Ovary (tissue), 9 donors: ENCODE data around the gene KLHDC2. TPM values are rescaled to one million over a fixed set of nuclear protein-coding genes. Genes with fewer than 3 reads are reported as not detected.

ENCODE experiments used
- DNase-seq, 5 donors: peaks; one replicate each; pipeline ENCODE4 v3.0.0-alpha.2; 2019 to 2020
- H3K27ac ChIP-seq, 2 donors: fragments of 200-600 bp; one replicate each; pipeline versions ENCODE4 v1.5.1 to v1.8.0; 2019 to 2022
- H3K27me3 ChIP-seq: fragments of 200-600 bp; one replicate; pipeline ENCODE4 v1.8.0; 2022
- H3K36me3 ChIP-seq: fragments of 200-600 bp; sonication (generic); one replicate; pipeline ENCODE4 v1.5.1; 2019
- H3K4me1 ChIP-seq: one replicate; pipeline ENCODE4 v1.8.1; 2013; ENCODE audit warnings: mild to moderate bottlenecking, moderate library complexity; ENCODE audit not compliant: insufficient read depth
- H3K4me3 ChIP-seq: fragments of 200-600 bp; sonication (generic); one replicate; pipeline ENCODE4 v1.5.1; 2017
- H3K9me3 ChIP-seq, 2 donors: fragments of 200-600 bp in 1 of 2; sonication (generic) in 1 of 2; one replicate each; pipeline versions ENCODE4 v1.5.1 to v1.8.1; 2013 to 2019; ENCODE audit warnings: mild to moderate bottlenecking in 1 of 2, moderate library complexity in 1 of 2
- EP300 ChIP-seq: sonication (generic); formaldehyde crosslinking; IDR thresholded peaks from one replicate; pipeline ENCODE4 v1.6.1; 2017; ENCODE audit warnings: antibody characterized with exemption
- POLR2A ChIP-seq: fragments of 450-650 bp; IDR thresholded peaks from one replicate; pipeline ENCODE4 v1.6.1; 2017; ENCODE audit warnings: antibody characterized with exemption, mild to moderate bottlenecking, moderate library complexity
- WGBS, 3 donors: extraction: QIAGEN DNeasy Blood & Tissue Kit in 1 of 3; methylation state at CpG; one replicate each; pipeline versions ENCODE4 v1.1.5 to v1.1.7; 2013 to 2017; 5-methylcytosine and 5-hydroxymethylcytosine counted together
- intact Hi-C, 4 donors: fragments of 100-400 bp; cut with DNase I; formaldehyde crosslinking; loops; one replicate each; pipeline versions ENCODE4 v1.11.0 to v1.15.1; 2022 to 2023
- polyA plus RNA-seq, 2 donors: library from polyadenylated mRNA; stranded (reverse); fragments of 200-250 nt in 1 of 2; fragments of 350-450 nt in 1 of 2; fragmentation: Illumina TruSeq in 1 of 2; extraction: RNeasy Lipid Tissue Mini Kit (QIAGEN cat#74804) in 1 of 2; gene quantifications; one replicate each; pipeline ENCODE4 v1.2.3, GENCODE V29; 2013 to 2014
- total RNA-seq, 7 donors: library from RNA; depleted of rRNA in 2 of 7; stranded (reverse); fragments of >200 nt in 2 of 7; fragmentation: NEBNext Ultra II Directional in 3 of 7; extraction: Animal tissue kit (Norgen Biotek cat#: 25700) in 3 of 7; gene quantifications; one replicate each; pipeline versions ENCODE4 v1.1.0 to v1.2.4, GENCODE V29; 2016 to 2023
- TF ChIP-seq, protein P1 (sequence below), 3 donors: fragments of 450-650 bp in 2 of 3; fragments of 200-600 bp in 1 of 3; IDR thresholded peaks; one replicate each; pipeline versions ENCODE4 v1.5.1 to v1.8.0; 2016 to 2022; ENCODE audit warnings: antibody characterized with exemption in 3 of 3, mild to moderate bottlenecking in 1 of 3
- donor health status: DM: no; HTN: no; CAD: no; lungs with moderate emphysema.
- donor health status: DM: no; HTN: no; CAD: no.
- donor health status: Bipolar disorder and iron deficiency.
- donor health status: DM: yes; HTN: yes; CAD: no.
- donor health status: DM: no; HTN: no; CAD: no.
- donor health status: DM: yes; HTN: yes; CAD: no.

Gene KLHDC2
- total and polyA plus RNA-seq, 9 donors, result 49.4 to 89.7 (median 70.1) TPM

DNA sequence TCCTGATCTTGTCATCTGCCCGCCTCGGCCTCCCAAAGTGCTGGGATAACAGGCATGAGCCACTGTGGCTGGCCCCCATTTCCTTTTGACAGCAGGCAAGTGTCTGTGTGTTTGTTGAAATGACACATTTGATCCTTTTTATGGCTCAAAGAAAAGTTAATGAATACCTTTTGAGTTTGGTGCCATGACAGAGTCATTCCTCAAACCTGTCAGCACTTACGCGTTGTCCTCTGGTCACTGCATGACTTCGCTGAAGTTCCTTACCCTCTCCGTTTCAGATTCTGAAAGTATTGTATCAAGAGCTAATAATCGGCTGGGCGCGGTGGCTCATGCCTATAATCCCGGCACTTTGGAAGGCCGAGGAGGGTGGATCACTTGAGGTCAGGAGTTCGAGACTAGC, 52.2 kb downstream of the KLHDC2 start:
- 96 to 98% (median 97%) methylated on average over 12 of the region's 12 CpGs for WGBS, 3 donors
- Histone ChIP-seq H3K27ac (no peak overlapping the region), H3K36me3 (no peaks in the 10 kb centered on the region), H3K4me3 (no peak overlapping the region), H3K9me3 (no peaks in the 10 kb centered on the region), H3K4me1 (no peaks in the 10 kb centered on the region), H3K27me3 (no peaks in the 10 kb centered on the region)
- no peak for DNase-seq
- intact Hi-C loops, result no loop called here
- TF ChIP-seq, protein P1, sequence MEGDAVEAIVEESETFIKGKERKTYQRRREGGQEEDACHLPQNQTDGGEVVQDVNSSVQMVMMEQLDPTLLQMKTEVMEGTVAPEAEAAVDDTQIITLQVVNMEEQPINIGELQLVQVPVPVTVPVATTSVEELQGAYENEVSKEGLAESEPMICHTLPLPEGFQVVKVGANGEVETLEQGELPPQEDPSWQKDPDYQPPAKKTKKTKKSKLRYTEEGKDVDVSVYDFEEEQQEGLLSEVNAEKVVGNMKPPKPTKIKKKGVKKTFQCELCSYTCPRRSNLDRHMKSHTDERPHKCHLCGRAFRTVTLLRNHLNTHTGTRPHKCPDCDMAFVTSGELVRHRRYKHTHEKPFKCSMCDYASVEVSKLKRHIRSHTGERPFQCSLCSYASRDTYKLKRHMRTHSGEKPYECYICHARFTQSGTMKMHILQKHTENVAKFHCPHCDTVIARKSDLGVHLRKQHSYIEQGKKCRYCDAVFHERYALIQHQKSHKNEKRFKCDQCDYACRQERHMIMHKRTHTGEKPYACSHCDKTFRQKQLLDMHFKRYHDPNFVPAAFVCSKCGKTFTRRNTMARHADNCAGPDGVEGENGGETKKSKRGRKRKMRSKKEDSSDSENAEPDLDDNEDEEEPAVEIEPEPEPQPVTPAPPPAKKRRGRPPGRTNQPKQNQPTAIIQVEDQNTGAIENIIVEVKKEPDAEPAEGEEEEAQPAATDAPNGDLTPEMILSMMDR (IDR thresholded peaks at IDR 0.05), result no peak
- TF ChIP-seq POLR2A (no peak), EP300 (no peak)

DNA sequence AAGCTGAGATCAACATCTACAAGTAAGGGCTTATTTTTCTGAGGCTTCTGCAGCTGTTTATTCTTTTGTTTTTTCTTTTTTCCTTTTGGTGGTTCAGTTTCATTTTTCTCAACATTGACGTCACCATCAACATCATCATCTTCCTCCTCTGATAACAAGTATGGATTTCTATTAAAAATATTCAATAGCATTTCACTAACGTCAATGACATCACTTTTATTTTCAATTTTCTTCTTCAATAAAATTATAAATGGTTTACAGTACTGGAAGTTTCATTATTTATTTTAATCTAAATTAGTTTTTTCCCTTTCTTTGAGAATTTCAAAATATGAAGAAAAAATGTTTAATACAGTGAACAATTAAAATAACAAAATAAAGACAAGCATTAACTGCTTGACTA, 60.7 kb downstream of the KLHDC2 start:
- Histone ChIP-seq H3K36me3 (no peaks in the 10 kb centered on the region), H3K4me1 (no peaks in the 10 kb centered on the region), H3K27ac (no peak overlapping the region), H3K4me3 (no peak overlapping the region), H3K9me3 (no peaks in the 10 kb centered on the region), H3K27me3 (no peaks in the 10 kb centered on the region)
- WGBS, 3 donors, result 84 to 95% (median 86%) methylated on average over 2 of the region's 2 CpGs
- DNase-seq, result no peak
- TF ChIP-seq, protein P1 (IDR thresholded peaks at IDR 0.05), result no peak
- TF ChIP-seq EP300 (no peak), POLR2A (no peak)
- intact Hi-C loops, result no loop called here

Other genes with a start within 250 kb of the KLHDC2 start
- gene RPS29, start 181.8 kb upstream of the KLHDC2 start, total RNA-seq, result over 10,000 TPM in 2 of 7 donors, 1,000 to 10,000 TPM in 5; 1,810 to 35,664 (median 2,389) TPM
- 1,000 to 10,000 TPM; 2,089 to 4,585 TPM for gene RPS29, start 181.8 kb upstream of the KLHDC2 start, polyA plus RNA-seq
- 1 to 10 TPM; 4.1 to 8.0 (median 6.5) TPM for gene LRR1, start 169.2 kb upstream of the KLHDC2 start, total RNA-seq
- gene LRR1, start 169.2 kb upstream of the KLHDC2 start, polyA plus RNA-seq, result 1 to 10 TPM; 4.3 to 4.8 TPM
- 100 to 1,000 TPM; 196 to 516 (median 284) TPM for gene RPL36AL, start 147.5 kb upstream of the KLHDC2 start, total RNA-seq
- gene RPL36AL, start 147.5 kb upstream of the KLHDC2 start, polyA plus RNA-seq, result 100 to 1,000 TPM; 657 to 712 TPM
- 10 to 100 TPM; 23.0 to 45.1 (median 28.1) TPM for gene MGAT2, start 147.4 kb upstream of the KLHDC2 start, total RNA-seq
- 10 to 100 TPM; 15.9 to 21.4 TPM for gene MGAT2, start 147.4 kb upstream of the KLHDC2 start, polyA plus RNA-seq
- gene DNAAF2, start 132.9 kb upstream of the KLHDC2 start, total RNA-seq, result 10 to 100 TPM in 2 of 7 donors, 1 to 10 TPM in 5; 5.5 to 19.3 (median 6.8) TPM
- gene DNAAF2, start 132.9 kb upstream of the KLHDC2 start, polyA plus RNA-seq, result 1 to 10 TPM; 3.3 to 5.5 TPM
- 1 to 10 TPM; 1.6 to 5.0 (median 2.5) TPM for gene POLE2, start 79.9 kb upstream of the KLHDC2 start, total RNA-seq
- 1 to 10 TPM; 1.6 to 2.5 TPM for gene POLE2, start 79.9 kb upstream of the KLHDC2 start, polyA plus RNA-seq
- gene KLHDC1, start 75.0 kb upstream of the KLHDC2 start, total RNA-seq, result 10 to 100 TPM in 6 of 7 donors, 1 to 10 TPM in 1; 8.6 to 22.9 (median 19.3) TPM
- gene KLHDC1, start 75.0 kb upstream of the KLHDC2 start, polyA plus RNA-seq, result 1 to 10 TPM; 6.7 to 8.3 TPM
- 10 to 100 TPM; 46.9 to 98.9 (median 72.1) TPM for gene NEMF, start 84.6 kb downstream of the KLHDC2 start, total RNA-seq
- 10 to 100 TPM; 20.9 to 46.2 TPM for gene NEMF, start 84.6 kb downstream of the KLHDC2 start, polyA plus RNA-seq
- 10 to 100 TPM; 19.8 to 39.7 (median 34.9) TPM for gene ARF6, start 124.9 kb downstream of the KLHDC2 start, total RNA-seq
- 10 to 100 TPM; 20.3 to 34.1 TPM for gene ARF6, start 124.9 kb downstream of the KLHDC2 start, polyA plus RNA-seq